SW480 (cell line): ENCODE data around the gene NUBP2.

ENCODE experiments used
- DNase-seq: peaks from one replicate; pipeline ENCODE4 v3.0.0-alpha.2; 2016; ENCODE audit warnings: low spot score

The NUBP2 gene

DNA sequence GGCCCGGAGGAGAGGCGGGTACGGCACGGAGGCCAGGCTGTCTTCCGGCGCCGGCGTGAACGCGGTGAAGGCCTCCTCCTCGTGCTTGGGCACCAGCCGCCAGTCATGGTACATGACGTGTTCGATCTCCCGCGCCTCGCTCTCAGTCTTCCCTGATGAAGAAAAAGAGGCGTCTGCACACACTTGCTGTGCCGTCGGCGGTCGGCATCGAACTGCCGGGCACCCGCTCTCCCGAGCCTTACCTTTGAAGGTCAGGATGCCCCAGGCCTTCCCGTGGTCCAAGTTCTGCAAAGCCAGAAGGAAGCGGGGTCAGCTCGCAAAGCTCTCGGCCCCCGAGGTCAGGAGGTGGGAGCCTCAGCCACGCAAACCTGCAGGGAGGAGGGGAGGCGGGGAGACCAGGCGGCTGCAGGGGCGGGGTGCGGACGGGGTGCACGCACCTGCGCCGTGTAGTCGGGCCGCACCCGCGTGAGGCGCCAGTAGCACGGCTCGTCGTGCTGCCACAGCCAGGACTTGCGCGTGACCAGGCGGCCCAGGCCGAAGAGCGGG is 10.3 kb upstream of the NUBP2 start, which contains the start of gene EME2:
Gene EME2, plus strand, starts transcription at position 449 of the 546 bp plus-strand sequence. CDS start 418 bp downstream, outside the sequence.
- peak; percentile 33 for DNase-seq

- peak; percentile 80 for DNase-seq
These were observed 9.7 kb upstream of the NUBP2 start, which contains the start of gene MRPS34 for GRCh38 chr16:1772908-1773702. Gene MRPS34, minus strand, starts transcription at chr16:1773134. Its CDS starts 15 bp downstream, at chr16:1773119.

DNA sequence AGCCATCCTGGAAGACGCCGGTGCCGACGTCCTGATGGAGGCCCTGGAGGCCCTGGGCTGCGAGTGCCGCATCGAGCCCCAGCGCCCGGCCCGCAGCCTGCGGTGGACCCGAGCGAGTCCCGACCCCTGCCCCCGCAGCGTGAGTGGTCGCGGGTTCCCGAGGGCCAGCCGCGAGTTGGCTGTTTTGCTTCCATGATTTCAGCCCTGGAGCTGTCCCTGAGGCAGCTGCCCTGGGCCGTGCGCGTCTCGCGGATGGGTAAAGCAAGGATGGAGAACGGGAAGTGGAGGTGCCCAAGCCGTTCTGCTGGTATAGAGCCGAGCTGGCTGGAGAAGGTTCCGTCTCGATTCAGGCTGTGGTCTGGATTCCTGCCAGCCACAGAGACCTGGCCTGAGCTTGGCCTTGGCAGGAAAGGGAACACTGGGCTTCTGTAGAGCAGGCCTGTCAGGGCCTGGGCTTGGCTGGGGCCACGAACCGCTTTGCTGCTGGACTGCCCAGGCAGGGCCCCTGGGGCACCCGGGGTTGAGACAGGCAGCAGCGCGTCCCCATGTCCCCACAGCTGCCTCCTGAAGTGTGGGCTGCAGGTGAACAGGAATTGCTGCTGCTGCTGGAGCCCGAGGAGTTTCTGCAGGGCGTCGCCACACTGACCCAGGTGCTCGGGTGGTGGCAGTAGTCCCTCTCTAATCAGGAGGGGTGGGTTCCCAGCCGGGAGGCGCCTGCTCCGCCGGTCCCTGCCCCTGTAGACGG is 8.9 kb upstream of the NUBP2 start:
- no peak for DNase-seq

GRCh38 chr16:1774448-1774780 is 8.3 kb upstream of the NUBP2 start:
- DNase-seq: no peak

DNA sequence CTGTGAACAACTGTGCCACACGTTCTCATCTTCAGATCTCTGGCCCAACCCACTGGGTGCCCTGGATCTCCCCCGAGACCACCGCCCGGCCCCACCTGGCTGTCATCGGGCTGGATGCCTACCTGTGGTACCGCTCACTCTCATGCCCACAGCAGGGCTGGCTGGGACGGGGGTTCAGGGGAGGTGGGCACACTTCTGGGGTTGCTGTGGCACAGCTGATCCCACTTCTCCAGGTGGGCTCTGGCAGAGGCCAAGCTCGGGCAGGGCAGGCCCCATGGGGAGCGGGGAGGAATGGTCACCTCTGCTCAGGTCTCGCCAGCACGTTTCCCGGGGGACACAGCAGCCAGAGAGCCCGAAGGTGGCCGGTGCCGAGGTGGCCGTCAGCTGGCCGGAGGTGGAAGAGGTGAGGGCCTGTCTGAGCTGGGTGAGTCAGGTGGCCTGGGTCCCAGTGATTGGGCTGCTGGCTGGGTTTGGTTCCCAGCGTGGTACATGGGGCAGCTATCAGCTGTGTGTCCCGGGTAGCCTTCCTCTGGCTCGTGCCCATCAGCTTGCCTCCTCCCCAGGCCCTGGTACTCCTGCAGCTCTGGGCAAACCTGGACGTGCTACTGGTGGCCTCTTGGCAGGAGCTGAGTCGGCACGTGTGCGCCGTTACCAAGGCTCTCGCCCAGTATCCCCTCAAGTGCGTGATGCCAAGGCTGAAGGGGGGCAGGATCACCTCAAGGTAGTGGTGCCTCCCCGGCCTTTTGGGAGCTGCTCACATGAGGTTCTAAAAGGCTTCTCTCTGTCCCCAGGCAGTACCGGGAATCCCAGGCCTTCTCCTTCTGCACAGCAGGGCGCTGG is 7.5 kb upstream of the NUBP2 start:
- no peak for DNase-seq

DNA sequence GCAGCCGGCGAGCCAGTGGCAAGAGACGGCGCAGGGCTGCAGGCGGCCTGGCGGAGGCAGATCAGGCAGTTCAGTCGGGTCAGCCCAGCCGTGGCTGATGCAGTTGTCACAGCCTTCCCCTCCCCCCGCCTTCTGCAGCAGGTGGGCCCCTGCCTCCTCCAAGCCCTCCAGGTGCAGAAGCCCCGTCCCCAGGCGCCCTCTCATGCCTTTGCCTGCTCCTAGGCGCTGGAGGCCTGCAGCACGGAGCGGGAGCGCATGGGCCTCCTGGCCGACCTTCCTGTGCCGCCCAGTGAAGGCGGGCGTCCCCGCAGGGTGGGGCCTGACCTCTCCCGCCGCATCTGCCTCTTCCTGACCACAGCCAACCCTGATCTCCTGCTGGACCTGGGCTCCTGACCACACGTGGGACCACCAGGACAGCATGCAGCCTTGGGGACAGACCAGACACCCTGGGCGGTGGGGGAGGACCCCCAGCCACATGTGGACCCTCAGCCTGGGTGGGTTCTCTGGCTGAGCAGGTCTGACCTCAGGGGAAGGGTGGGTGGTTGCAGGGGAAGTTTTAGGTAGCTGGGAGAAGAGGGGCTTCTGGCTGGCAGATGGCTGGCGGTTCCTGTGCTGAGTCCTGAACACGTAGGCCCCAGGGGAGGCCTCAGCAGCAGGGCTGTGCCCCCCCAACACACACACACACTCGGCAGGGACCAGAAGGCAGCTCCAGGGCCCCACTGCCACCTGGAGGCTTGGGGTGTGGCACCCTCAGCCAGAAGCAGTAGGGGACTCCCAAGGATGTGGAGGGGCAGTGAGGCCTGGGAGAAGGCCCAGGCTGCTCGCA is 6.7 kb upstream of the NUBP2 start:
- no peak for DNase-seq

DNA sequence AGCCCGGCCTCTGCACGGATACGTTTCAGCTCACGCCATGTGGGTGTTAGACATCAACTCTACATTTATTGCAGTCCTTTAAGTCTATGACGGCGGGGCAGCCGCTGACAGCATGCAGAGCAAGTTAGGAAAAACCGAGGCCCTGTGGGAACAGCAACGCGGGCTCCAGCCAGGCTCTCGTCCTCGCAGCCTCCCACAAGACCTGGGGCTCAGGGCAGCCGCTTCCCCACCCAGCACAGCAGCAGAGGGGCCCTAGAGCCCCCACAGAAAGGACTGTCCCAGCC is 6.1 kb upstream of the NUBP2 start:
- no peak for DNase-seq

GRCh38 chr16:1776991-1777374 is 5.8 kb upstream of the NUBP2 start:
- DNase-seq: no peak

- no peak for DNase-seq
These were observed 5.2 kb upstream of the NUBP2 start for GRCh38 chr16:1777375-1778199.

DNA sequence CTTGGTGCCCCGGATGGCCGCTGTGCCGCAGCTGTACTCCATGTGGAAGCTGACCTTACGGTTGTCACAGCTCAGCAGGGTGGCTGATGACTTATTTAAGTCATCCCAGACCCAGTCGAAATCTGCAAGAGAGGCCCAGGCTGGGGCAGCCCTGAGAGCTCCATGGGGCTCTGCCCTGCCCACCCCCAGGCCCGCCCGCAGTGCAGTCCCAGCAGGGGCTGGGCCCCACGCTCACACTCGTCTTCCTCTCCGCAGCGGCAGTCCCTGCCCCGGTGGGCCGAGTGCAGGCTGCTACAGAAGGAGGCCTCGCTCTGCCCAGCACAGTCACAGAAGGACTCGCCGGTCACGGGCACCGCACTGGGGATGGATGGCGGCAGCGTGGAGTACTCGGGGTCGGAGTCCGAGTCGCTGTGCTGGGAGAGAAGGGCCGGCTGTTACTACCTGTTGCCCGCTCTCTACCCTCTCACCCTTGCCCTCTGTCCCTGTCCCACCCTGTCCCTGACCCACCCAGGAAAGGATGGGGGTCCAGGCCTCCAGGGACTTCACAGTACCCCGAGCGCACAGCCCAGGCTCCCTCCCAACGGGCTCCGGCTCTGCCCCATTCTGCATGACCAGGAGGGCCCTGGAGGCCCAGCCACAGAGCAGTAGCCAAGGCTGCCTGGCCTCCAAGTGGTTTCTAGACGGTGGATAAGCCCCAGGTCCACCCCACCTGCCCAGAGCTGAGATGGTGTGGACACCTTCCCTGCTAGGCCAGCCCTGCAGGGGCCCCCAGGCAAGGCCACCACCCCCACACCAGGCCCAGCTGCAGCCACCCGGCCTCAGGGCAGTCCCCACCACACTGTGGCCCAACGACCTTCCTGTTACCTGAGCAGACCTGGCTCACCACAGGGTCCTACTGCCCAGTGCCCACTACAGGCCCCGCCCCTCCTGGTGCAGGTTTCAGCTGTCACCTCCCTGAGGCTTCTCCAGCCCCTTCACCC is 4.3 kb upstream of the NUBP2 start:
- no peak for DNase-seq

- DNase-seq: no peak
These were observed 3.5 kb upstream of the NUBP2 start for GRCh38 chr16:1779234-1779701.

DNA sequence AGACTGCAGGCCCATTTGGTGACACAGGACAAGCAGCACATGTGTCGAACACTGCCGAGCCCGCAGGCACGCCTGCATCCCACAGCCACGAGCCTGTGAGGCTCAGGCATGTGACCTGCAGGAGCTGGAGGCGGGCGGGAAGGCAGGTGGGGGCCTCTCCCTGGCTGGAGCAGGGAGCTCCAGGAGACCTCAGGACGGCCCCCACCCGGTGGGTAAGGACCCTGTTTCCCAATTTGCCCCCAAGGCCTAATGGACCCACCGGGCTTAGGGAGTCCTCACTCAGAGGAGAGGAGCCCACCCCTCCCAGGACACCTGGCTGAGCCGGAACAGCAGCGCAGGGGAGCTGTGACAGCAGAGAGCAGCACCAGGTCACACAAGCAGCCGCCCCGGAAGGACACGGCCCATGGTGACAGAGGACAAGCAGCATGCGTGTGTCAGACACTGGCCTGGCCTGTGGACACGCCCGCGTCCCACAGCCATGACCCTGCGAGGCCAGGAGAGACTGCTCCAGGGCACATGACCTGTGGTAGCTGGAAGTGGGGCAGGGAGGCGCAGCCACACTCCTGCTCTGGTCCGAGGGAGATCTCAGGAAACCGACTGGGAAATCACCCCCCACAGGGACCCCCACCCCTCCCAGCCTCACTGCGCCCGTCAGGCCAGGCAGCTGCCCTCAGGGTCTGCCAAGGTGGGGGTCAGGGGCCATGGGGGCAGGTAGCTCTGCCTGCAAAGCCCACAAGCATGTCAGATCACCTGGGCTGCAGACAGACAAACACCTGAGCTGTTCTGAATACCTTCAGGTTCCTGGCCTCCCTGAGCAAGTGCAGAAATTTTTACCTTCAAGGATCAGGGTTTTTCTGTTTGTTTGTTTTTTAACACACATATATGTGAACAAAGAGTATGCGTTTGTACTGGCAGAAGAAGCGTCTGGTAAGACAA is 2.8 kb upstream of the NUBP2 start:
- no peak for DNase-seq

- no peak for DNase-seq
These were observed 2.1 kb upstream of the NUBP2 start for GRCh38 chr16:1780677-1781072.

DNA sequence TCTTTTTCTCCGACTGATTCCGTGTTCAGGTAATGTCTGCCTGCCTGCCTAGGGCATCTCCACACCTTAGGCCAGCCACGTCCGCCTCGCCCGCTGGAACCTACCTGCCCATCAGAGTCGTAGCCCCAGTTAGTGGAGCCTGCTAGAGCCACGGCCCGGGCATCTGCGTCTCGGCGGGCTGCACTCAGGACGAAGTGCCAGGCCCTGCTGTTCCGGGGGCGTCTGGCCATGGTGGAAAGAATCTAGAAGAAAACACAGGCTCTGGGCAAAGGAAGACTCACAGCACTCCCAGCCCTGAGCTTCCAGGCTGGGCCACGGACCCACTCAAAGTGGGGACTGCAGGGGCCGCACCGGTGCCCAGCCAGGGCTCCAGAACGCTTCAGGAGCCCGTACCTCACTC is 1.5 kb upstream of the NUBP2 start:
- DNase-seq: no peak

DNA sequence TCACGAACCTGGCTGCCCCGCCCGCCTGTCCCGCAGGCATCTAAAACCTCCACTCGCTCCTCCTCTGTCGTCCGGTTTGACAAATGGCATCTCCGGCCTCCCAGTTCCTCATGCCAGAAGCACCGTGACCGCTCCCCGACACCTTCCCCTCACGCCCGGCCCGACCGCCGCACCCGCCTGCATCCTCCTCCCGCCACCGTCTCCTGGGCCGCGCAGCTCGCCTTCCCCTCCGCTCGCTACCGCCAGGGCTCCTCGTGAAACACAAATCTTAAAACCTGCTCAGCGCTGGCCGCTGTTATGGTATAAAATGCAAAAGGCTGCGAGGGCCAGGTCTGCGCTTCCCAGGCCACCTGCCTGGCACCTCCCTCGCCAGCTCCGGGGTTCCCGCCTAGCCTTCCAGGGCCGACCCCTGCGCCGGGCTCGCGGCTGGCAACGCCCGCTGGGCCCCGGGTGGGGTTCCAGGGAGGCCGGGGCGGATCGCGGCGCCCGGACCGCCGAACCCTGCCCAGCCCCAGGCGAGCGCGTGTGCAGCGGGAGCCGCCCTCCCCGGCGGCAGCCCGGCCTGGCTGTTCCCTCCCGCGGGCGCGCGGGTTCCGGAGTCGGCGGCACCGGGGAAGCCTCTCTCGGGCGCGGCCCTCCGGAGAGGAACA is 877 bp upstream of the NUBP2 start:
- peak; percentile 54 for DNase-seq

DNA sequence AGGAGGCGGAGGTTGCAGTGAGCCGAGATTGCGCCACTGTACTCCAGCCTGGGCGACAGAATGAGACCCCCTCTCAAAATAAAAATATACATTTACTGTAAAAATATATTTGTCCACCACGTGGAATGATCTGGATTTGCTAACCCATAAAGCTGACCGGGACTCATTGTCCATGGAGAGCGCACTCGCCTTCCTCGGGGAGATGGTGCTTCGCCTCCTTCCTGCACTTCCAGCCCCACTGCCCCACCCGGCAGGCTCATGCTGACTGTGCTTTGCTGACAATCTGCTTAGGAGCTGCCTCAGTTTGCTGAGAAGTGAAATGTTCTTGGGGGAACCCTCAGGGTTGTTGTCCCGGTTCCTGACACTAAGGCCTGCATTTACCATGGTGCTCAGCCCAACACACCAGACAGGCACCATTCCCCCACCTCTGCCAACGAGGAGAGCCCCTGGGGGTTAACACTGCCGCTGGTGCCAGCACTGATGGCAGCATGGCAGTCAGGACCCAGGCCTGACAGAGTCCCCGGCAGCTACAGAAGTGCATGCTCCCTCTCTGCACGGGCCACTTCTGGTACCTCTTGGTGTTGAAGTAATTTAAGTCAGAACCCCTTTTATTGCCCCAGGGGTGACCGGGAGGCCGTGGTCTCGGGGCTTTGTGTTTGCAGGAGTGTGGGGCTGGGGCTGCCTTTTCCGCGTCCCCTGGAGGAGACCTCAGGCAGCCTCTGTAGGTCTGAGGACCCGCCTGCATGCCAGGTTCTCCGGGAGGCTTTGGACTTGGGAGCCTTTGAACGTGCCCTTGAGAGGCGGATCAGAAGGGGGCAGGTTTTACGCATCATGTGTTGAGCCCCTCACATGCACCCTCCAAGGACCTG is 2.5 kb downstream of the NUBP2 start:
- DNase-seq: no peak

DNA sequence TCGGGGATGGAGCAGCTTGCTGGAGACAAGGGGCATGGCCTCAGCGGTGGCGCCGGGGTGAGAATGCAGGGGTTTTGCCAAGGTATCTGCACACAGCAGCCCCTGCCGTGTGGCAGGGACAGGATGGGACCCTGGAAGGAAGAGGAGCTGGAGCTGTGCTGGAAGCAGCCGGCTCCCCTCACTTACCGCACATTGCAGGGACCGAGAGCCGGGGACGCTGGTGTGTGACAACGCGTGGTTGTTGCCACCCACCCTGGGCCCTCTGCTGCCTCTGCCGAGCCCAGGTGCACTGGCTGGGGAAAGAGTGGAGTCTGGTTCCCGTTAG is 3.0 kb downstream of the NUBP2 start:
- no peak for DNase-seq
